ENCODE measurements around the gene SRI.

SRI gene

GRCh38 chr7:88256906-88257305 lies 37.1 kb upstream of the SRI start:
- no peak overlapping the region for H3K27ac ChIP-seq (ENCODE audit: insufficient read depth, low read depth, low read length, poor library complexity, severe bottlenecking)
- no peak overlapping the region for H3K4me3 ChIP-seq (ENCODE audit: insufficient read depth, low read depth, low read length)
- no peaks in the 10 kb centered on the region for H3K27me3 ChIP-seq (ENCODE audit: control insufficient read depth, insufficient read depth, low read length, poor library complexity, severe bottlenecking)

GRCh38 chr7:88254721-88255424 lies 35.0 kb upstream of the SRI start:
- WGBS, 2 experiments = 81 to 93% methylated on average over 2 of the region's 2 CpGs
- no peak overlapping the region for H3K27ac ChIP-seq (ENCODE audit: insufficient read depth, low read depth, low read length, poor library complexity, severe bottlenecking)
- H3K4me3 ChIP-seq (ENCODE audit: insufficient read depth, low read depth, low read length) = no peak overlapping the region
- H3K36me3 ChIP-seq (ENCODE audit: control insufficient read depth, insufficient read depth, low read length) = no peaks in the 10 kb centered on the region
- H3K4me1 ChIP-seq (ENCODE audit: control insufficient read depth, insufficient read depth, low read length) = no peaks in the 10 kb centered on the region
- H3K9me3 ChIP-seq (ENCODE audit: control insufficient read depth, low read length) = no peaks in the 10 kb centered on the region
- no peaks in the 10 kb centered on the region for H3K27me3 ChIP-seq (ENCODE audit: control insufficient read depth, insufficient read depth, low read length, poor library complexity, severe bottlenecking)

More at GRCh38 chr7:88256906-88257305, 37.1 kb upstream of the SRI start:
- H3K4me1 ChIP-seq (ENCODE audit: control insufficient read depth, insufficient read depth, low read length) = no peaks in the 10 kb centered on the region
- H3K9me3 ChIP-seq (ENCODE audit: control insufficient read depth, low read length) = no peaks in the 10 kb centered on the region
- no peaks in the 10 kb centered on the region for H3K36me3 ChIP-seq (ENCODE audit: control insufficient read depth, insufficient read depth, low read length)

- Histone ChIP-seq H3K27ac (ENCODE audit: insufficient read depth, low read depth, low read length, poor library complexity, severe bottlenecking) (no peak overlapping the region), H3K27me3 (ENCODE audit: control insufficient read depth, insufficient read depth, low read length, poor library complexity, severe bottlenecking) (no peaks in the 10 kb centered on the region), H3K36me3 (ENCODE audit: control insufficient read depth, insufficient read depth, low read length) (no peaks in the 10 kb centered on the region), H3K4me3 (ENCODE audit: insufficient read depth, low read depth, low read length) (no peak overlapping the region), H3K9me3 (ENCODE audit: control insufficient read depth, low read length) (no peaks in the 10 kb centered on the region), H3K4me1 (ENCODE audit: control insufficient read depth, insufficient read depth, low read length) (no peaks in the 10 kb centered on the region)
These were observed 33.8 kb upstream of the SRI start for GRCh38 chr7:88253640-88254039.

- Histone ChIP-seq H3K9me3 (ENCODE audit: control insufficient read depth, low read length) (no peaks in the 10 kb centered on the region), H3K4me3 (ENCODE audit: insufficient read depth, low read depth, low read length) (no peak overlapping the region), H3K27me3 (ENCODE audit: control insufficient read depth, insufficient read depth, low read length, poor library complexity, severe bottlenecking) (no peaks in the 10 kb centered on the region), H3K27ac (ENCODE audit: insufficient read depth, low read depth, low read length, poor library complexity, severe bottlenecking) (no peak overlapping the region), H3K36me3 (ENCODE audit: control insufficient read depth, insufficient read depth, low read length) (no peaks in the 10 kb centered on the region), H3K4me1 (ENCODE audit: control insufficient read depth, insufficient read depth, low read length) (no peaks in the 10 kb centered on the region)
- WGBS, 2 experiments = no CpG with 5 or more reads among the region's 1 CpG
These were observed 24.4 kb upstream of the SRI start for GRCh38 chr7:88244258-88244657.

- Histone ChIP-seq H3K4me3 (ENCODE audit: insufficient read depth, low read depth, low read length) (no peak overlapping the region), H3K36me3 (ENCODE audit: control insufficient read depth, insufficient read depth, low read length) (no peaks in the 10 kb centered on the region), H3K9me3 (ENCODE audit: control insufficient read depth, low read length) (no peaks in the 10 kb centered on the region), H3K27me3 (ENCODE audit: control insufficient read depth, insufficient read depth, low read length, poor library complexity, severe bottlenecking) (no peaks in the 10 kb centered on the region), H3K4me1 (ENCODE audit: control insufficient read depth, insufficient read depth, low read length) (no peaks in the 10 kb centered on the region), H3K27ac (ENCODE audit: insufficient read depth, low read depth, low read length, poor library complexity, severe bottlenecking) (no peak overlapping the region)
- 39 to 63% methylated on average over 1 to 2 of the region's 2 CpGs for WGBS, 2 experiments
These were observed 23.6 kb upstream of the SRI start for GRCh38 chr7:88243345-88243909.

GRCh38 chr7:88239852-88240251 lies 20.0 kb upstream of the SRI start:
- Histone ChIP-seq H3K4me3 (ENCODE audit: insufficient read depth, low read depth, low read length) (no peak overlapping the region), H3K4me1 (ENCODE audit: control insufficient read depth, insufficient read depth, low read length) (no peaks in the 10 kb centered on the region)
- no CpG with 5 or more reads among the region's 1 CpG for WGBS, 2 experiments

GRCh38 chr7:88233828-88234227 lies 14.0 kb upstream of the SRI start:
- no peak overlapping the region for H3K27ac ChIP-seq (ENCODE audit: insufficient read depth, low read depth, low read length, poor library complexity, severe bottlenecking)
- H3K9me3 ChIP-seq (ENCODE audit: control insufficient read depth, low read length) = no peaks in the 10 kb centered on the region
- H3K4me1 ChIP-seq (ENCODE audit: control insufficient read depth, insufficient read depth, low read length) = no peaks in the 10 kb centered on the region
- H3K27me3 ChIP-seq (ENCODE audit: control insufficient read depth, insufficient read depth, low read length, poor library complexity, severe bottlenecking) = no peaks in the 10 kb centered on the region
- H3K4me3 ChIP-seq (ENCODE audit: insufficient read depth, low read depth, low read length) = no peak overlapping the region
- no peaks in the 10 kb centered on the region for H3K36me3 ChIP-seq (ENCODE audit: control insufficient read depth, insufficient read depth, low read length)

More at GRCh38 chr7:88239852-88240251, 20.0 kb upstream of the SRI start:
- H3K27ac ChIP-seq (ENCODE audit: insufficient read depth, low read depth, low read length, poor library complexity, severe bottlenecking) = no peak overlapping the region
- H3K36me3 ChIP-seq (ENCODE audit: control insufficient read depth, insufficient read depth, low read length) = no peaks in the 10 kb centered on the region
- H3K27me3 ChIP-seq (ENCODE audit: control insufficient read depth, insufficient read depth, low read length, poor library complexity, severe bottlenecking) = no peaks in the 10 kb centered on the region
- H3K9me3 ChIP-seq (ENCODE audit: control insufficient read depth, low read length) = no peaks in the 10 kb centered on the region

- no peaks in the 10 kb centered on the region for H3K4me1 ChIP-seq (ENCODE audit: control insufficient read depth, insufficient read depth, low read length)
- WGBS, 2 experiments = 89 to 90% methylated on average over 5 of the region's 5 CpGs
- H3K27me3 ChIP-seq (ENCODE audit: control insufficient read depth, insufficient read depth, low read length, poor library complexity, severe bottlenecking) = no peaks in the 10 kb centered on the region
- H3K36me3 ChIP-seq (ENCODE audit: control insufficient read depth, insufficient read depth, low read length) = no peaks in the 10 kb centered on the region
- no peak overlapping the region for H3K27ac ChIP-seq (ENCODE audit: insufficient read depth, low read depth, low read length, poor library complexity, severe bottlenecking)
- H3K4me3 ChIP-seq (ENCODE audit: insufficient read depth, low read depth, low read length) = no peak overlapping the region
- H3K9me3 ChIP-seq (ENCODE audit: control insufficient read depth, low read length) = no peaks in the 10 kb centered on the region
These were observed 10.8 kb upstream of the SRI start for GRCh38 chr7:88230646-88231045.

GRCh38 chr7:88229302-88229995 lies 9.6 kb upstream of the SRI start:
- Histone ChIP-seq H3K4me3 (ENCODE audit: insufficient read depth, low read depth, low read length) (no peak overlapping the region), H3K4me1 (ENCODE audit: control insufficient read depth, insufficient read depth, low read length) (no peaks in the 10 kb centered on the region), H3K9me3 (ENCODE audit: control insufficient read depth, low read length) (no peaks in the 10 kb centered on the region), H3K27me3 (ENCODE audit: control insufficient read depth, insufficient read depth, low read length, poor library complexity, severe bottlenecking) (no peaks in the 10 kb centered on the region), H3K36me3 (ENCODE audit: control insufficient read depth, insufficient read depth, low read length) (no peaks in the 10 kb centered on the region), H3K27ac (ENCODE audit: insufficient read depth, low read depth, low read length, poor library complexity, severe bottlenecking) (no peak overlapping the region)
- 92% methylated on average over 4 of the region's 4 CpGs for WGBS, 2 experiments

GRCh38 chr7:88226886-88227516 lies 7.2 kb upstream of the SRI start:
- Histone ChIP-seq H3K36me3 (ENCODE audit: control insufficient read depth, insufficient read depth, low read length) (no peaks in the 10 kb centered on the region), H3K27ac (ENCODE audit: insufficient read depth, low read depth, low read length, poor library complexity, severe bottlenecking) (no peak overlapping the region), H3K4me1 (ENCODE audit: control insufficient read depth, insufficient read depth, low read length) (no peaks in the 10 kb centered on the region), H3K4me3 (ENCODE audit: insufficient read depth, low read depth, low read length) (no peak overlapping the region), H3K9me3 (ENCODE audit: control insufficient read depth, low read length) (no peaks in the 10 kb centered on the region), H3K27me3 (ENCODE audit: control insufficient read depth, insufficient read depth, low read length, poor library complexity, severe bottlenecking) (no peaks in the 10 kb centered on the region)
- 92% methylated on average over 6 of the region's 6 CpGs for WGBS, 2 experiments
